ENCODE measurements around the gene TULP3.

TULP3 gene

DNA sequence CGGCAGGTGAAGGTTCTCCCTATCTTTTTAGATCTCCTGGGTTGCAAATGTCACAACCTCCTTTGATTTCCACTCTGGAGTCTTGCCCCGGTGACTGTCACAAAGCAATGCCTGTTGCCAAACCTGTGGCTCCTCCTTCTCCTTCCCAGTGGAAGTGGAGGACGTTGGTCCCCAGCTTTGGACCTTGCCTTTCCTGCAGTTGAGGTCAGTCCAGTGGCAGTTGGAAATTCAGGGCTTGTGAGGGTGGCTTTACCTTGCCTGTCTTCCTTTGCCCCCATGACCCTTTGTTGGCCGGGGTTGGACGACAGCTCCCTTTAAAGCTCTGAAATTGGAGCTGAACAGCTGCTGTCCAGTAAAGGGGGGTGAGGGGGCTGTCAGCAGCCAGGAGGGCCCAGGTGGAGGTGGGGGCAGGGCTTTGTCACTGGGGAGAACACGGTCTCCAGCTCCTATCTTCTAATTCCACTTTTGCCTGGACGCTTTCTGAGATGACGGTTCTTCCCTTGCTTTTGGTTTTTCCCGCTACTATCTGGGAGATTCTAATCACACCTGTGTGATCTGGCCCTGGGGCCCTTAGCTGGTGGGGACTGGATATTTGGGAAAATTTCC is 72.6 kb downstream of the TULP3 start:
- no peaks in the 10 kb centered on the region for H3K36me3 ChIP-seq (ENCODE audit: control insufficient read depth, insufficient read depth, low read length)

DNA sequence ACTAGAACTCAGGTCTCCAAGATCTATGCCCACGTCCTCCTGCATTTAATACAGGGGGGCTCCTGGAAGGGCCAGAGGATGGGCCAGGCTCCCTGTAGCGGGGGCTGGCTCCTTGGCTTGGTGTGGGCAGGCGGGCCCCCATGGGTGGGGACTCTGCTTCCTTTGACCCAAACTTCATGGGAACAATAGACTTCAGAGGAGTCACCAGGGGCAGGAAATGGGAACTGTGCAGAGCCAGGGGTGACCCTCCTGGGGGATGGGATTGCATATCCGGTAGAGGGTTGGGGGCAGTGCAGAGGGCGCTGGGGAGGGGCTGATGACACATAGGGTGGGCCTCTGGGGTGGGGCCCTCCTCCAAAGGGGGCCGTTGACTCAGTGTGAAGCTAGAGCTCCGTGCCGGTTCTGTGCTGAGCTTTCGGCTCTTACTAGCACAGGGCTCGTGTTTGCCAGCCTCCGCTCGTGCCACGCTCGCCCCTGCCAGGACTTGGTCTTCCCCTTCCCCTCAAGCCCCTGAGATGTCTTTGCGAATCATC is 73.1 kb downstream of the TULP3 start:
- peaks cover 24% of the 10 kb centered on the region for H3K27me3 ChIP-seq (ENCODE audit: control insufficient read depth, insufficient read depth, low read length, poor library complexity, severe bottlenecking)
- peaks cover 23% of the 10 kb centered on the region for H3K4me1 ChIP-seq (ENCODE audit: control insufficient read depth, insufficient read depth, low read length)
- no peak overlapping the region for H3K27ac ChIP-seq (ENCODE audit: insufficient read depth, low read depth, low read length, poor library complexity, severe bottlenecking)
- WGBS, 2 experiments = 39 to 42% methylated on average over 15 of the region's 15 CpGs
- no peaks in the 10 kb centered on the region for H3K9me3 ChIP-seq (ENCODE audit: control insufficient read depth, low read length)
- no peaks in the 10 kb centered on the region for H3K36me3 ChIP-seq (ENCODE audit: control insufficient read depth, insufficient read depth, low read length)
- H3K4me3 ChIP-seq (ENCODE audit: insufficient read depth, low read depth, low read length) = no peak overlapping the region

More for the DNA sequence above, 72.6 kb downstream of the TULP3 start:
- Histone ChIP-seq H3K4me3 (ENCODE audit: insufficient read depth, low read depth, low read length) (no peak overlapping the region), H3K9me3 (ENCODE audit: control insufficient read depth, low read length) (no peaks in the 10 kb centered on the region), H3K4me1 (ENCODE audit: control insufficient read depth, insufficient read depth, low read length) (peaks cover 26% of the 10 kb centered on the region), H3K27ac (ENCODE audit: insufficient read depth, low read depth, low read length, poor library complexity, severe bottlenecking) (no peak overlapping the region), H3K27me3 (ENCODE audit: control insufficient read depth, insufficient read depth, low read length, poor library complexity, severe bottlenecking) (peaks cover 29% of the 10 kb centered on the region)
- 45 to 49% methylated on average over 9 of the region's 9 CpGs for WGBS, 2 experiments

DNA sequence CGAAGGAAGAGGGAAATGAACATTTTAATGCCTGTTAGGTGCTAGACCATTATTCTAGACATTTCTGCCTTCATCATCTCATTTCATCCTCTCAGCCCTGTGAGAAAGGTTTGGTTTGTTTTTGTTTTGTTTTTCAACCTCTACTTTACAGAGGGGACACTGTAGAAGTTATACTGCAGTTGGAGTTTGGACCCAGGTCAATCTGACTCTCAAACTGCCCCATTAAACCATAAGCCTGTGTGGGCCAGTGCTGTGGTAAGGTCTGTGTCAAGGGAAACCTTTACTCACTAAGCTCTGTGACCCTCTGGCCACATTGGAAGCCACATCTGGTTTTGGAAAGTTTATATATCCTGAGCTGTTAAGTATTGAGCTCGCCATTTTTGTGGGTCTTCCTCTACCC is 77.0 kb downstream of the TULP3 start:
- Histone ChIP-seq H3K27me3 (ENCODE audit: control insufficient read depth, insufficient read depth, low read length, poor library complexity, severe bottlenecking) (no peaks in the 10 kb centered on the region), H3K27ac (ENCODE audit: insufficient read depth, low read depth, low read length, poor library complexity, severe bottlenecking) (no peak overlapping the region), H3K36me3 (ENCODE audit: control insufficient read depth, insufficient read depth, low read length) (no peaks in the 10 kb centered on the region), H3K9me3 (ENCODE audit: control insufficient read depth, low read length) (no peaks in the 10 kb centered on the region), H3K4me1 (ENCODE audit: control insufficient read depth, insufficient read depth, low read length) (peaks cover 11% of the 10 kb centered on the region), H3K4me3 (ENCODE audit: insufficient read depth, low read depth, low read length) (no peak overlapping the region)
- WGBS, 2 experiments = 94 to 100% methylated on average over 2 of the region's 2 CpGs

DNA sequence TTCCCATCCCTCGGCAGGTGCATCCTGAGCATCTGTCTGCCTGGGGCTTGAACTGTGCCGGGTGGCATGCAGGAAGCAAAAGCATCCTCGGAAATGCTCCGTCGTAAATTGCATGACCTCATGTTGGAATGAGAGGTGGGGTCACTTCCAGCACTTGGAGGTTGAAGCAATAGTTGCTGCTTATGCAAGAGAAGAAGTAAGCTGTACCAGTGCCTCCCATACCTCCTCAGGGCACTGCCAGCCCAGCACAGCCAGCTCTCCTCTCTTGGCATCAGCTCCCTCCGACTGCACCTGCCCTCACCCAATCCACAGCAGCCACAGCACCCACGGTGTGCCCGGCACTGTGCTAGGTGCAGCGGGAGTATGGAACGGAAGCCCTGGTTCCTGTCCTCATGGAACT is 80.1 kb downstream of the TULP3 start:
- Histone ChIP-seq H3K27me3 (ENCODE audit: control insufficient read depth, insufficient read depth, low read length, poor library complexity, severe bottlenecking) (no peaks in the 10 kb centered on the region), H3K4me1 (ENCODE audit: control insufficient read depth, insufficient read depth, low read length) (peaks cover 3% of the 10 kb centered on the region), H3K36me3 (ENCODE audit: control insufficient read depth, insufficient read depth, low read length) (no peaks in the 10 kb centered on the region), H3K27ac (ENCODE audit: insufficient read depth, low read depth, low read length, poor library complexity, severe bottlenecking) (no peak overlapping the region), H3K9me3 (ENCODE audit: control insufficient read depth, low read length) (no peaks in the 10 kb centered on the region), H3K4me3 (ENCODE audit: insufficient read depth, low read depth, low read length) (no peak overlapping the region)
- 95 to 96% methylated on average over 10 of the region's 10 CpGs for WGBS, 2 experiments

DNA sequence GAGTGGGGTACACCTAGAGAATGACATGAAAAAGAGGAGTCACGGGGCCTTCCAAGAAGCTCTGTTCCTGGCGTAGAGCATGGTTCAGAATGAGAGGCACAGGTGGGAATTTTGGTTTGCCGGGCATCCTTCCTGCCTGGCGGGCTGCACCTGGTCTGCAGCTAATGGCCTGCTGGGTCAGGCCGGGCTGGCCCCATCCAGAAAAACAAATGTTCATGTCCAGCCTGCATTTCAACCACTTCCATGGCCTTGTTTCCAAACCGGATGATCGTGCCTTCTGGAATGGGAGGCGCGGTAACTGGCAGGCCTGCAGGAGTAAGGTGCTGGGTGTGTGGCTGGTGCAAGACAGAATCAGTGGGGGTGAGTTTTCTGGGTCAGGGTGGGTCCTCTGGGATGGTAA is 82.9 kb downstream of the TULP3 start:
- H3K36me3 ChIP-seq (ENCODE audit: control insufficient read depth, insufficient read depth, low read length) = no peaks in the 10 kb centered on the region
- peaks cover 12% of the 10 kb centered on the region for H3K4me1 ChIP-seq (ENCODE audit: control insufficient read depth, insufficient read depth, low read length)
- H3K27ac ChIP-seq (ENCODE audit: insufficient read depth, low read depth, low read length, poor library complexity, severe bottlenecking) = no peak overlapping the region
- WGBS, 2 experiments = 94 to 96% methylated on average over 9 of the region's 9 CpGs
- no peak overlapping the region for H3K4me3 ChIP-seq (ENCODE audit: insufficient read depth, low read depth, low read length)
- no peaks in the 10 kb centered on the region for H3K27me3 ChIP-seq (ENCODE audit: control insufficient read depth, insufficient read depth, low read length, poor library complexity, severe bottlenecking)
- H3K9me3 ChIP-seq (ENCODE audit: control insufficient read depth, low read length) = no peaks in the 10 kb centered on the region

DNA sequence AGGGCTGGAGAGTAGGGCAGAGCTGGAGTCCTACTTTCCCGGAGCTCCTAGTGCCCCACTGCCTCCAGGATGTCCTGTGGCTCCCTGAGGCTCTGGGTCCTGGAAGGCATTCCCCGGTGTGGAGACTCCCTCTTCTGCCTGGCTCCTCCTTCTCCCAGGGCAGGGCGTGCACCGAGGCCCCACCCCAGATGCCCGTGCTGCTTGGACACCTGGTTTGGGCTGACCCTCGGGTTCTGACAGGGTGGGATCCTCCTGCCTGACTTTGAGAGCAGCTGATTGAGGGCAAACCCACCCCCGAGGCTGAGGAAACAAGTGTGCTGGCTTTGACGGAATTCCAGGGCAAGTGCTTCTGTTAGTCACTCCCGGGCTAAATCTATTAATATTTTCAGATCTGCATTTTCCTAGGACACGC is 83.9 kb downstream of the TULP3 start:
- Histone ChIP-seq H3K27me3 (ENCODE audit: control insufficient read depth, insufficient read depth, low read length, poor library complexity, severe bottlenecking) (no peaks in the 10 kb centered on the region), H3K9me3 (ENCODE audit: control insufficient read depth, low read length) (no peaks in the 10 kb centered on the region), H3K4me1 (ENCODE audit: control insufficient read depth, insufficient read depth, low read length) (peaks cover 12% of the 10 kb centered on the region), H3K36me3 (ENCODE audit: control insufficient read depth, insufficient read depth, low read length) (no peaks in the 10 kb centered on the region), H3K27ac (ENCODE audit: insufficient read depth, low read depth, low read length, poor library complexity, severe bottlenecking) (no peak overlapping the region), H3K4me3 (ENCODE audit: insufficient read depth, low read depth, low read length) (no peak overlapping the region)
- 70 to 71% methylated on average over 10 of the region's 10 CpGs for WGBS, 2 experiments

DNA sequence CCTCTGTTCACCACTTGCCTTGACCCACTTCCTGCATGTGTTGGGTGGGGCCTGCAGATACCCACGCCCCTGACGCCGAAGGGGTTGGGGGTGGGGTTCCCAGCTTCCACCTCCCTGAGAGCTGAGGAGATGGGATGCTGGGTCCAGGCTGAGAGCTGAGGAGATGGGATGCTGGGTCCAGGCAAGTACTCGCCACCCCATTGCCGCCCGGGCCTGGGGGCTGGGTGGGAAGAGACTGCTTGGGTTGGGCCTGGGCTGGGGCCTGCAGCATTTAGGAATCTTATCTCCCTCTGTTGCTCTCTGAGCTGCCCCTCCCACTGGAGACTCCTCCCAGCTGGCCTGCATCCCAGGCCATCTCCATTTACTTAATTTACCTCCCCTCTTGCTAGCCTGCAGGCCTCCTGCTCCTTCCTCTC is 85.9 kb downstream of the TULP3 start:
- WGBS, 2 experiments = 77 to 78% methylated on average over 5 of the region's 6 CpGs

DNA sequence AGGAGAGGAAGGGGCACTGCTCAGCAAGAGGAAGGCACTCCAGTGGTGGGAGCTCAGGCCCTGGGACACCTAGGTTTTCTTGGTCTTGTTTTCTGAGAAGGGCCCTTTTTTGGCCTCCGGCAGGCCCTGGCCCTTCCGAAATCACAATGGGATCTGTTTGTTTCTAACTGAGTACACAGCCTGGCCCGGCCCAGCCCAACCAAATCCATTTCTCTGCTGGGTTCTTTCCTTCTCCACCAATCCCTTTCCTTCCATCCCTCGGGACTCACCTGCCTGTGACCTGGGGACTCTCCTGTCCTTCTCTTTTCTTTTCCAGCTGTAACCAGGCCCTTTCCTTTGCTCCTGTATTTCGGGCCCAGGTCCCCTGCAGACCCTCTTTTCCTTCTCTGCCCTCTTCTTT is 87.1 kb downstream of the TULP3 start:
- Histone ChIP-seq H3K4me1 (ENCODE audit: control insufficient read depth, insufficient read depth, low read length) (peaks cover 12% of the 10 kb centered on the region), H3K4me3 (ENCODE audit: insufficient read depth, low read depth, low read length) (no peak overlapping the region), H3K36me3 (ENCODE audit: control insufficient read depth, insufficient read depth, low read length) (no peaks in the 10 kb centered on the region), H3K9me3 (ENCODE audit: control insufficient read depth, low read length) (no peaks in the 10 kb centered on the region), H3K27me3 (ENCODE audit: control insufficient read depth, insufficient read depth, low read length, poor library complexity, severe bottlenecking) (no peaks in the 10 kb centered on the region), H3K27ac (ENCODE audit: insufficient read depth, low read depth, low read length, poor library complexity, severe bottlenecking) (no peak overlapping the region)
- 79 to 82% methylated on average over 5 of the region's 5 CpGs for WGBS, 2 experiments

More for the DNA sequence above, 85.9 kb downstream of the TULP3 start:
- no peaks in the 10 kb centered on the region for H3K27me3 ChIP-seq (ENCODE audit: control insufficient read depth, insufficient read depth, low read length, poor library complexity, severe bottlenecking)
- no peak overlapping the region for H3K27ac ChIP-seq (ENCODE audit: insufficient read depth, low read depth, low read length, poor library complexity, severe bottlenecking)
- no peaks in the 10 kb centered on the region for H3K36me3 ChIP-seq (ENCODE audit: control insufficient read depth, insufficient read depth, low read length)
- no peak overlapping the region for H3K4me3 ChIP-seq (ENCODE audit: insufficient read depth, low read depth, low read length)
- H3K4me1 ChIP-seq (ENCODE audit: control insufficient read depth, insufficient read depth, low read length) = peaks cover 12% of the 10 kb centered on the region
- H3K9me3 ChIP-seq (ENCODE audit: control insufficient read depth, low read length) = no peaks in the 10 kb centered on the region

DNA sequence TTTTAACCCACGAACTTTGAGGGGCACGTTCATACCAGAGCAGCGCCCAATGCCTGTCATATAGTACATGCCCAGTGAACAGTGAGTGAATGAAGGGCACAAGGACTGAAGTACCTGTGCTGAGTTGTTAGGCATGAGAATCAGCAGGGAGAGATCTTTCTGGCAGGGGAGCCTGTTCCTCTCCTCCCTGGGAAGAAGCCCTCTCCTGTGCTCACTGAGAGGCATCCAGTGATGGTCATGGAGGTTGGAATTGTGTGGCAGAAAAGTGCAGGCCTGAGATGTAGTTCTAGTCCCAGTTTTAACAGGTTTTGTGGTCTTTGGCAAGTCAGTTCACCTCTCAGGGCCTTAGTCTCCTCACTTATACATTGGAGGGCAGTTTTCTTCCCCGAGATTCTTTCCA is 89.1 kb downstream of the TULP3 start:
- Histone ChIP-seq H3K36me3 (ENCODE audit: control insufficient read depth, insufficient read depth, low read length) (no peaks in the 10 kb centered on the region), H3K27me3 (ENCODE audit: control insufficient read depth, insufficient read depth, low read length, poor library complexity, severe bottlenecking) (no peaks in the 10 kb centered on the region), H3K4me1 (ENCODE audit: control insufficient read depth, insufficient read depth, low read length) (peaks cover 9% of the 10 kb centered on the region), H3K9me3 (ENCODE audit: control insufficient read depth, low read length) (no peaks in the 10 kb centered on the region), H3K27ac (ENCODE audit: insufficient read depth, low read depth, low read length, poor library complexity, severe bottlenecking) (no peak overlapping the region), H3K4me3 (ENCODE audit: insufficient read depth, low read depth, low read length) (no peak overlapping the region)
- WGBS, 2 experiments = 94 to 97% methylated on average over 4 of the region's 4 CpGs

DNA sequence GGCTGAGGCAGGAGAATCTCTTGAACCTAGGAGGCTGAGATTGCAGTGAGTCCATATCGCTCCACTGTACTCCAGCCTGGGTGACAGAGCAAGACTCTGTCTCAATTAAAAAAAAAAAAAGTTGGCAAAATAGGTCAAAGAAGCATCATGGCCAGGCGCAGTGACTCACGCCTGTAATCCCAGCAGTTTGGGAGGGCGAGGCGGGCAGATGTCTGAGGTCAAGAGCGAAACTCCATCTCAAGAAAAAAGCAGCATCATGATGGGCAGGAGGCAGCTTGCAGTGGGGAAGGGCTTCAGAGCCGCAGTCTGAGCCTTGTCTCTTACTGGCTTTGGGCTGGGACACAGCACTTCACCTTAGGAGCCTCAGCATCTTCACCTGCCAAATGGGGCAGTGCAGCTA is 89.9 kb downstream of the TULP3 start:
- 78 to 81% methylated on average over 7 of the region's 7 CpGs for WGBS, 2 experiments
- H3K9me3 ChIP-seq (ENCODE audit: control insufficient read depth, low read length) = no peaks in the 10 kb centered on the region
- H3K27ac ChIP-seq (ENCODE audit: insufficient read depth, low read depth, low read length, poor library complexity, severe bottlenecking) = no peak overlapping the region
- no peaks in the 10 kb centered on the region for H3K27me3 ChIP-seq (ENCODE audit: control insufficient read depth, insufficient read depth, low read length, poor library complexity, severe bottlenecking)
- H3K4me3 ChIP-seq (ENCODE audit: insufficient read depth, low read depth, low read length) = no peak overlapping the region
- H3K4me1 ChIP-seq (ENCODE audit: control insufficient read depth, insufficient read depth, low read length) = peaks cover 9% of the 10 kb centered on the region
- H3K36me3 ChIP-seq (ENCODE audit: control insufficient read depth, insufficient read depth, low read length) = no peaks in the 10 kb centered on the region
